IMR-90 (cell line): ENCODE measurements around the gene PRXL2C. TPM values are rescaled to one million over a fixed set of nuclear protein-coding genes. Genes with fewer than 3 reads are reported as not detected.

Source experiments
- ATAC-seq: fragments of 200-7000 bp; cut with Tn5 transposase; 2 replicates; pipeline ENCODE4 v1.9.1; 2020; ENCODE audit warnings: low read depth, mild to moderate bottlenecking, moderate library complexity
- BruUV-seq: library from RNA; stranded (reverse); fragments of 400-500 nt; replicated peaks from 2 replicates; lab custom pipeline; 2021; lab: Mats Ljungman, UMichigan
- CTCF ChIA-PET: fragments of 300-600 bp; formaldehyde crosslinking; extraction: SDS; loops from one replicate; lab custom pipeline; 2021; ENCODE audit warnings: antibody characterized with exemption; lab: Yijun Ruan, JAX
- POLR2A ChIA-PET: fragments of 300-600 bp; sonication (Branson Sonifier 250); formaldehyde crosslinking; loops from one replicate; lab custom pipeline; 2022; ENCODE audit warnings: antibody characterized with exemption; ENCODE audit not compliant: unreplicated experiment; lab: Charles Lee
- DNase-seq: peaks from one replicate; pipeline ENCODE4 v3.0.0; 2013
- H2AFZ ChIP-seq: replicated peaks from 2 replicates; pipeline ENCODE3; 2013; ENCODE audit warnings: low read length, mild to moderate bottlenecking; ENCODE audit not compliant: poor library complexity
- H2AK5ac ChIP-seq: 2 replicates; pipeline ENCODE4 v1.6.1; 2013; ENCODE audit warnings: low read depth, low read length, inconsistent platforms
- H2AK9ac ChIP-seq: replicated peaks from 2 replicates; pipeline ENCODE3; 2013; ENCODE audit warnings: mild to moderate bottlenecking, low read depth, low read length, moderate library complexity; ENCODE audit not compliant: poor library complexity
- H2BK120ac ChIP-seq: 2 replicates; pipeline ENCODE4 v1.6.1; 2013; ENCODE audit warnings: low read depth, low read length, inconsistent platforms
- H2BK15ac ChIP-seq: 3 replicates; pipeline ENCODE4 v1.6.1; 2013; ENCODE audit warnings: low read depth, low read length, inconsistent platforms
- H2BK20ac ChIP-seq: 2 replicates; pipeline ENCODE4 v1.6.1; 2013; ENCODE audit warnings: low read depth, mild to moderate bottlenecking, inconsistent platforms, low read length, moderate library complexity
- H2BK5ac ChIP-seq: 2 replicates; pipeline ENCODE4 v1.6.1; 2013; ENCODE audit warnings: mild to moderate bottlenecking, low read depth, low read length, inconsistent platforms; ENCODE audit not compliant: poor library complexity, severe bottlenecking
- H3K14ac ChIP-seq: replicated peaks from 2 replicates; pipeline ENCODE4 v1.6.1; 2013; ENCODE audit warnings: low read depth, low read length, inconsistent platforms
- H3K18ac ChIP-seq: 2 replicates; pipeline ENCODE4 v1.6.1; 2013; ENCODE audit warnings: low read depth, low read length, control low read depth
- H3K23ac ChIP-seq: 2 replicates; pipeline ENCODE4 v1.6.1; 2013; ENCODE audit warnings: low read depth, low read length, inconsistent platforms
- H3K27ac ChIP-seq: 2 replicates; pipeline ENCODE4 v1.5.1; 2013; ENCODE audit warnings: mild to moderate bottlenecking, control low read depth, low read length; ENCODE audit not compliant: insufficient read depth
- H3K27me3 ChIP-seq: 2 replicates; pipeline ENCODE4 v1.6.1; 2013; ENCODE audit warnings: low read length; ENCODE audit not compliant: control insufficient read depth, insufficient read depth
- H3K36me3 ChIP-seq: 2 replicates; pipeline ENCODE4 v1.6.1; 2013; ENCODE audit warnings: low read length, mixed read lengths; ENCODE audit not compliant: control insufficient read depth, insufficient read depth
- H3K4ac ChIP-seq: 2 replicates; pipeline ENCODE4 v1.6.1; 2013; ENCODE audit warnings: low read depth, low read length, inconsistent platforms
- H3K4me1 ChIP-seq: 2 replicates; pipeline ENCODE4 v1.6.1; 2013; ENCODE audit warnings: low read length, mixed read lengths; ENCODE audit not compliant: control insufficient read depth, insufficient read depth
- H3K4me2 ChIP-seq: 2 replicates; pipeline ENCODE4 v1.6.1; 2013; ENCODE audit warnings: low read depth, mild to moderate bottlenecking, control low read depth, low read length, moderate library complexity
- H3K4me3 ChIP-seq: 2 replicates; pipeline ENCODE4 v1.5.1; 2013; ENCODE audit warnings: low read depth, mild to moderate bottlenecking, control low read depth, low read length, moderate library complexity; ENCODE audit not compliant: insufficient read depth
- H3K56ac ChIP-seq: 2 replicates; pipeline ENCODE4 v1.6.1; 2013; ENCODE audit warnings: low read length, inconsistent platforms; ENCODE audit not compliant: insufficient read depth; ENCODE audit errors: extremely low read depth
- H3K79me1 ChIP-seq, 2 experiments: 2 replicates each; pipeline ENCODE4 v1.6.1; 2013; ENCODE audit warnings: low read length in 2 of 2, inconsistent platforms in 1 of 2, low read depth in 1 of 2
- H3K9ac ChIP-seq: 2 replicates; pipeline ENCODE4 v1.6.1; 2013; ENCODE audit warnings: low read depth, low read length, control low read depth
- H3K9me1 ChIP-seq: 2 replicates; pipeline ENCODE4 v1.6.1; 2013; ENCODE audit warnings: low read length, inconsistent platforms; ENCODE audit not compliant: insufficient read depth
- H3K9me3 ChIP-seq: 2 replicates; pipeline ENCODE4 v1.6.1; 2013; ENCODE audit warnings: low read length; ENCODE audit not compliant: control insufficient read depth, insufficient read depth
- H4K20me1 ChIP-seq: 2 replicates; pipeline ENCODE4 v1.6.1; 2013; ENCODE audit warnings: low read length, inconsistent platforms; ENCODE audit not compliant: insufficient read depth
- H4K5ac ChIP-seq: 2 replicates; pipeline ENCODE4 v1.6.1; 2013; ENCODE audit warnings: mild to moderate bottlenecking, low read depth, low read length, control low read depth
- H4K8ac ChIP-seq, 2 experiments: 2 replicates each; pipeline ENCODE4 v1.6.1; 2013; ENCODE audit warnings: low read depth in 2 of 2, low read length in 2 of 2, control low read depth in 1 of 2, inconsistent platforms in 1 of 2
- H4K91ac ChIP-seq: 2 replicates; pipeline ENCODE4 v1.6.1; 2013; ENCODE audit warnings: low read depth, low read length, inconsistent platforms; ENCODE audit not compliant: insufficient read depth
- BHLHE40 ChIP-seq: fragments of 150-350 bp; IDR thresholded peaks from 2 replicates; pipeline ENCODE4 v1.6.1; 2016; ENCODE audit warnings: mild to moderate bottlenecking, low read depth, low read length
- CEBPB ChIP-seq: IDR thresholded peaks from 2 replicates; pipeline ENCODE4 v1.6.1; 2012; ENCODE audit warnings: low read depth, low read length, improper control_type of control experiment
- CHD1 ChIP-seq: IDR thresholded peaks from 2 replicates; pipeline ENCODE4 v1.6.1; 2012; ENCODE audit warnings: low read depth, low read length, improper control_type of control experiment
- CTCF ChIP-seq: conservative IDR thresholded peaks from 2 replicates; pipeline ENCODE4 v1.5.1; 2012; ENCODE audit warnings: mild to moderate bottlenecking, low read depth, low read length, improper control_type of control experiment
- ELK1 ChIP-seq: fragments of 150-350 bp; IDR thresholded peaks from 2 replicates; pipeline ENCODE4 v1.6.1; 2016; ENCODE audit warnings: low read depth, mild to moderate bottlenecking, low read length, moderate library complexity, borderline replicate concordance
- FOS ChIP-seq: fragments of 150-350 bp; IDR thresholded peaks from 2 replicates; pipeline ENCODE4 v1.6.1; 2016; ENCODE audit warnings: low read depth, low read length
- MAFK ChIP-seq: IDR thresholded peaks from 2 replicates; pipeline ENCODE4 v1.6.1; 2012; ENCODE audit warnings: low read depth, low read length, improper control_type of control experiment
- MAZ ChIP-seq: IDR thresholded peaks from 2 replicates; pipeline ENCODE4 v1.6.1; 2012; ENCODE audit warnings: low read depth, mild to moderate bottlenecking, low read length, improper control_type of control experiment, moderate library complexity, borderline replicate concordance
- MXI1 ChIP-seq: IDR thresholded peaks from 2 replicates; pipeline ENCODE4 v1.6.1; 2012; ENCODE audit warnings: low read depth, mild to moderate bottlenecking, low read length, moderate library complexity, borderline replicate concordance
- NFE2L2 ChIP-seq: fragments of 150-350 bp; IDR thresholded peaks from 2 replicates; pipeline ENCODE4 v1.6.1; 2016; ENCODE audit warnings: low read depth, mild to moderate bottlenecking, low read length
- POLR2A ChIP-seq: IDR thresholded peaks from 2 replicates; pipeline ENCODE4 v1.6.1; 2012; ENCODE audit warnings: mild to moderate bottlenecking, low read depth, low read length
- RAD21 ChIP-seq: IDR thresholded peaks from 2 replicates; pipeline ENCODE4 v1.6.1; 2012; ENCODE audit warnings: low read length, improper control_type of control experiment
- RCOR1 ChIP-seq: IDR thresholded peaks from 2 replicates; pipeline ENCODE4 v1.6.1; 2012; ENCODE audit warnings: mild to moderate bottlenecking, low read length, improper control_type of control experiment; ENCODE audit not compliant: insufficient replicate concordance
- RFX5 ChIP-seq: IDR thresholded peaks from 2 replicates; pipeline ENCODE4 v1.8.0; 2012; ENCODE audit warnings: low read depth, mild to moderate bottlenecking, low read length, moderate library complexity
- SMC3 ChIP-seq: fragments of 150-350 bp; IDR thresholded peaks from 2 replicates; pipeline ENCODE4 v1.6.1; 2016; ENCODE audit warnings: low read depth, mild to moderate bottlenecking, antibody characterized with exemption, low read length, moderate library complexity
- USF2 ChIP-seq: fragments of 150-350 bp; IDR thresholded peaks from 2 replicates; pipeline ENCODE4 v1.6.1; 2017; ENCODE audit warnings: mild to moderate bottlenecking, antibody characterized with exemption, low read length, low read depth
- WGBS, 2 experiments: methylation state at CpG; one replicate each; pipeline versions ENCODE4 v1.1.5 to v1.1.7; 2013; ENCODE audit warnings: missing lambda C conversion rate in 2 of 2; ENCODE audit not compliant: insufficient read length in 1 of 2; ENCODE audit errors: extremely low coverage in 2 of 2; 5-methylcytosine and 5-hydroxymethylcytosine counted together
- dilution Hi-C: fragments of 300-500 bp; cut with HindIII; formaldehyde crosslinking; loops from one replicate; pipeline ENCODE4 v1.14.3; 2018; ENCODE audit warnings: low sequenced_read_pairs; ENCODE audit not compliant: unreplicated experiment
- in situ Hi-C: fragments of 300-500 bp; cut with MboI; formaldehyde crosslinking; loops from 3 replicates; pipeline ENCODE4 v1.14.3; 2019; ENCODE audit warnings: low sequenced_read_pairs, inconsistent platforms, mixed read lengths
- intact Hi-C: fragments of 100-400 bp; cut with micrococcal nuclease; formaldehyde crosslinking; loops from 2 replicates; pipeline ENCODE4 v1.10.0; 2022
- polyA plus RNA-seq, 3 experiments: library from polyadenylated mRNA; depleted of rRNA; stranded (reverse); fragments of >200 nt; gene quantifications; 2 replicates each; pipeline ENCODE4 v1.2.3, GENCODE V29; 2012; ENCODE audit warnings: low replicate concordance in 1 of 3
- total RNA-seq: library from RNA; depleted of rRNA; stranded (reverse); fragments of >200 nt; gene quantifications from 2 replicates; pipeline ENCODE4 v1.2.3, GENCODE V29; 2012

PRXL2C gene
- total and polyA plus RNA-seq, 2 of the 4 experiments (the other 2 are of a cell fraction) = 2.7 to 9.0 TPM

GRCh38 chr9:96641514-96641913, 13.6 kb downstream of the PRXL2C start:
- intact Hi-C loops (no loop called here), in situ Hi-C loops (no loop called here), dilution Hi-C loops (no loop called here)
- Histone ChIP-seq H3K23ac (no peak overlapping the region), H3K14ac (no peak overlapping the region), H4K8ac (no peak overlapping the region), H3K18ac (no peak overlapping the region), H3K79me1 (no peaks in the 10 kb centered on the region), H2BK120ac (no peak overlapping the region), H3K9me1 (peaks cover 2% of the 10 kb centered on the region; the same call in 1 of the 2 replicates), H2BK15ac (no peak overlapping the region), H2AK9ac (no peak overlapping the region), H2BK20ac (no peak overlapping the region), H3K9me3 (no peaks in the 10 kb centered on the region), H3K4me2 (no peak overlapping the region), H2AK5ac (no peak overlapping the region), H2AFZ (no peak overlapping the region), H3K27me3 (no peaks in the 10 kb centered on the region), H2BK5ac (no peak overlapping the region), H3K56ac (no peak overlapping the region), H3K9ac (no peak overlapping the region), H3K4me3 (no peak overlapping the region), H4K20me1 (no peaks in the 10 kb centered on the region), H3K4me1 (peaks cover 1% of the 10 kb centered on the region; the same call in 1 of the 2 replicates), H3K4ac (no peak overlapping the region), H4K91ac (no peak overlapping the region), H4K5ac (no peak overlapping the region; the same call in 1 of the 2 replicates), H3K36me3 (peaks cover 8% of the 10 kb centered on the region; the same call in 1 of the 2 replicates), H3K27ac (no peak overlapping the region)
- CTCF ChIA-PET = interaction anchor here (0.6 kb wide), 1 partner anchor 13 kb away, joined by 3 read pairs; no protein-coding TSS in a partner anchor
- TF ChIP-seq RAD21 = no peak
- no peak for TF ChIP-seq RCOR1
- no peak for TF ChIP-seq RFX5
- no peak for TF ChIP-seq ELK1
- TF ChIP-seq FOS = no peak
- TF ChIP-seq MXI1 = no peak
- no peak for TF ChIP-seq BHLHE40
- TF ChIP-seq USF2 = no peak
- no peak for TF ChIP-seq CEBPB
- no peak for TF ChIP-seq POLR2A
- TF ChIP-seq NFE2L2 = no peak
- TF ChIP-seq CHD1 = no peak
- TF ChIP-seq SMC3 = no peak
- TF ChIP-seq MAFK = no peak
- TF ChIP-seq MAZ = no peak
- no peak for TF ChIP-seq CTCF
- DNase-seq = no peak
- BruUV-seq = no TSS peak
- POLR2A ChIA-PET = no interaction called here
- ATAC-seq = no peak
- no CpG with 5 or more reads among the region's 3 CpGs for WGBS, 2 experiments
